HepG2 (cell line): Measurements from ENCODE around the gene TAF6. TPM values are rescaled to one million over a fixed set of nuclear protein-coding genes. Genes with fewer than 3 reads are reported as not detected.
A peak's percentile ranks its signal among the peaks of the same experiment; 100 is the strongest.

ENCODE experiments used
- ARNTL ChIP-seq: sonication (generic); formaldehyde crosslinking; IDR thresholded peaks from 2 replicates; pipeline ENCODE4 v1.4.0; 2020; ENCODE audit warnings: mild to moderate bottlenecking, missing genetic modification reagents
- ATF7-NPFF ChIP-seq: sonication (generic); formaldehyde crosslinking; IDR thresholded peaks from 2 replicates; pipeline ENCODE4 v1.8.1; 2023; ENCODE audit warnings: mild to moderate bottlenecking, low read depth, missing genetic modification reagents, moderate library complexity
- DNMT1 ChIP-seq: sonication (generic); formaldehyde crosslinking; IDR thresholded peaks from 2 replicates; pipeline ENCODE4 v1.5.1; 2020; ENCODE audit warnings: mild to moderate bottlenecking, missing genetic modification reagents
- ETV5 ChIP-seq: IDR thresholded peaks from 2 replicates; pipeline ENCODE4 v1.6.1; 2018; ENCODE audit warnings: missing biosample characterization, missing genetic modification reagents, inconsistent platforms, borderline replicate concordance
- FOXP1 ChIP-seq, 2 experiments: fragments of 450-650 bp in 1 of 2; IDR thresholded peaks; 2 replicates each; pipeline ENCODE4 v1.6.1; 2017 to 2018; ENCODE audit warnings: antibody characterized with exemption in 1 of 2
- GABPB1 ChIP-seq: IDR thresholded peaks from 2 replicates; pipeline ENCODE4 v1.6.1; 2016; ENCODE audit warnings: mild to moderate bottlenecking, missing genetic modification reagents, moderate library complexity, missing compliant biosample characterization
- MLX ChIP-seq: IDR thresholded peaks from 2 replicates; pipeline ENCODE4 v1.6.1; 2016
- NAIF1 ChIP-seq: sonication (generic); formaldehyde crosslinking; IDR thresholded peaks from 2 replicates; pipeline ENCODE4 v1.5.0; 2020; ENCODE audit warnings: mild to moderate bottlenecking, missing genetic modification reagents, borderline replicate concordance
- NCOA2 ChIP-seq: sonication (generic); formaldehyde crosslinking; IDR thresholded peaks from 2 replicates; pipeline ENCODE4 v1.8.0; 2022; ENCODE audit warnings: inconsistent platforms
- NFKB2 ChIP-seq: sonication (generic); formaldehyde crosslinking; IDR thresholded peaks from 2 replicates; pipeline ENCODE4 v1.4.0; 2020; ENCODE audit warnings: missing genetic modification reagents, borderline replicate concordance
- PHF8 ChIP-seq: sonication (generic); formaldehyde crosslinking; IDR thresholded peaks from 2 replicates; pipeline ENCODE4 v1.5.0; 2020; ENCODE audit warnings: missing genetic modification reagents
- RBAK ChIP-seq: sonication (generic); formaldehyde crosslinking; IDR thresholded peaks from 2 replicates; pipeline ENCODE4 v1.5.1; 2020; ENCODE audit warnings: mild to moderate bottlenecking, missing genetic modification reagents
- RFXAP ChIP-seq: sonication (generic); formaldehyde crosslinking; IDR thresholded peaks from 2 replicates; pipeline ENCODE4 v1.4.0; 2020; ENCODE audit warnings: missing genetic modification reagents, borderline replicate concordance
- ZBTB38 ChIP-seq: sonication (generic); formaldehyde crosslinking; IDR thresholded peaks from 2 replicates; pipeline ENCODE4 v1.5.1; 2020; ENCODE audit warnings: mild to moderate bottlenecking, missing genetic modification reagents
- ZNF329 ChIP-seq: sonication (generic); formaldehyde crosslinking; IDR thresholded peaks from 2 replicates; pipeline ENCODE4 v1.9.0; 2021; ENCODE audit warnings: low read depth, mild to moderate bottlenecking, missing genetic modification reagents
- ZNF33A ChIP-seq: sonication (generic); formaldehyde crosslinking; IDR thresholded peaks from 2 replicates; pipeline ENCODE4 v1.5.1; 2020; ENCODE audit warnings: missing genetic modification reagents, mild to moderate bottlenecking, moderate library complexity, borderline replicate concordance
- ZNF562 ChIP-seq: sonication (generic); formaldehyde crosslinking; IDR thresholded peaks from 2 replicates; pipeline ENCODE4 v1.8.0; 2022; ENCODE audit warnings: missing genetic modification reagents, borderline replicate concordance
- ZNF619 ChIP-seq: sonication (generic); formaldehyde crosslinking; IDR thresholded peaks from 2 replicates; pipeline ENCODE4 v1.4.0; 2020; ENCODE audit warnings: mild to moderate bottlenecking, missing genetic modification reagents
- ZSCAN31 ChIP-seq: sonication (generic); formaldehyde crosslinking; IDR thresholded peaks from 2 replicates; pipeline ENCODE4 v1.5.0; 2020; ENCODE audit warnings: low read depth, mild to moderate bottlenecking, missing genetic modification reagents
- polyA plus RNA-seq, 8 experiments: library from polyadenylated mRNA; depleted of rRNA in 3 of 8; stranded (reverse) in 7 of 8; unstranded in 1 of 8; fragments of >200 nt; fragmentation: Illumina TruSeq in 4 of 8; extraction: Trizol in 4 of 8; gene quantifications; 2 replicates each; pipeline versions ENCODE4 v1.2.1 to v1.2.3, GENCODE V29; 2011 to 2016; ENCODE audit warnings: low read depth in 4 of 8, missing spikeins in 1 of 8, mixed read lengths in 1 of 8; ENCODE audit not compliant: insufficient read depth in 1 of 8
- total RNA-seq, 5 experiments: library from RNA; depleted of rRNA; stranded (reverse); fragments of >200 nt; fragmentation: Illumina TruSeq; extraction: Trizol; gene quantifications; 2 replicates each; pipeline ENCODE4 v1.2.3, GENCODE V29; 2016; ENCODE audit warnings: low read depth in 1 of 5
- TF ChIP-seq, protein P1 (sequence below): sonication (generic); formaldehyde crosslinking; IDR thresholded peaks from 2 replicates; pipeline ENCODE4 v1.4.0; 2020; ENCODE audit warnings: mild to moderate bottlenecking, missing genetic modification reagents, borderline replicate concordance
- TF ChIP-seq, protein P2 (sequence below): sonication (generic); formaldehyde crosslinking; IDR thresholded peaks from 2 replicates; pipeline ENCODE4 v1.4.0; 2020; ENCODE audit warnings: mild to moderate bottlenecking, missing genetic modification reagents

TAF6 gene
- total and polyA plus RNA-seq, 2 of the 13 experiments (the other 11 are each of a cell fraction or from before 2014, with no cell fraction given): 12.9 to 18.8 TPM

DNA sequence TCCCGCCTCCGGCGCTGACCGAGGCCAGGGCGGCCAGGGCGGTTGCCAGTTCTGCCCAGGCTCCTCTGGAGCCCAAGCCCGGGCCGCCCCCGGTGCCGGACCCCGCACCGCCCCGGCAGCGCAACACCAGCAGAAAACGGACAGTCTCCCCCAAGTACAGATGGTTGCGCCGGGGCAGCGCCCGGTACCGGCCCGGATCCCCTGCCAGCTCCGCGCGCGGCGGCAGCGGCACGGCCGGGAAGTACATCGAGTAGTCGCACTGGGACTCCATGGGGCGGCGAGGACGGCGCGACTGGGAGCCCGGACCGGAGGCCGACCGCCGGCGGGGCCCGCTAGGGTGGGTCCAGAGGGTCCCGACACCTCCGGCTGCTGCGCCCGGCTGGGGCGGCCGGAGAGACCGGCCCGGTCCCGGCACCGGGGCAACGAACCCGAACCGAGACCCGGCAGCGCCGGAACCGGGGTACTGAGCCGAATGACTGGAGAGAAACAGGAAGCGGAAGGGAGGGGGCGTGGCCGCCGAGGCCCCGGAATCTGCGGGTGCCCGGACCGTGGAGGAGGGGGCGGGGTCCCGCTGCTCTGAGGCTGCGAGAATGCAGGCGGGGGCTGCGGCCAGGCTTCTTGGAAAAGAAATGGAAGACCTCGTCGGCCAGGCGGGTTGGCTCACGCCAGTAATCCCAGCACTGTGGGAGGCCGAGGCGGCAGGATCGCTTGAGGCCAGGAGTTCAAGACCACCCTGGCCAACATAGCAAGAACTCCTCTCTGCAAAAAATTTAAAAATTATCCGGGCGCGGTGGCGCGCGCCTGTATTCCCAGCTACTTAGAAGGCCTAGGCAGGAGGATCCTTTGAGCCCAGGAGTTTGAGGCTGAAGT lies 39.3 kb upstream of the TAF6 start, which contains the start of gene TRAPPC14 (continued):
- TF ChIP-seq PHF8 (CRISPR knock-in tag) (peak; percentile 83), DNMT1 (0 out of 2 replicates have a peak, but pooled peaks have one; percentile 24), ZNF329 (CRISPR knock-in tag) (no peak), ZBTB38 (CRISPR knock-in tag) (0 out of 2 replicates have a peak, but pooled peaks have one; percentile 60), ETV5 (CRISPR knock-in tag) (peak; percentile 69; the same call in 1 of the 2 replicates), NAIF1 (CRISPR knock-in tag) (no peak), MLX (no peak), ZSCAN31 (peak; percentile 35), RFXAP (CRISPR knock-in tag) (no peak), ARNTL (0 out of 2 replicates have a peak, but pooled peaks have one; percentile 10), NFKB2 (CRISPR knock-in tag) (peak; percentile 42; the same call in 1 of the 2 replicates), NCOA2 (CRISPR knock-in tag) (no peak), GABPB1 (peak; percentile 95), RBAK (CRISPR knock-in tag) (no peak), ZNF619 (CRISPR knock-in tag) (peak; percentile 38; the same call in 1 of the 2 replicates), ZNF562 (CRISPR knock-in tag) (no peak), ATF7-NPFF (peak; percentile 36; the same call in 1 of the 2 replicates), FOXP1 (IDR thresholded peaks at IDR 0.05) (no peak), FOXP1 (CRISPR knock-in tag; IDR thresholded peaks at IDR 0.05) (0 out of 2 replicates have a peak, but pooled peaks have one; percentile 9), ZNF33A (CRISPR knock-in tag) (no peak)
- TF ChIP-seq, protein P1, sequence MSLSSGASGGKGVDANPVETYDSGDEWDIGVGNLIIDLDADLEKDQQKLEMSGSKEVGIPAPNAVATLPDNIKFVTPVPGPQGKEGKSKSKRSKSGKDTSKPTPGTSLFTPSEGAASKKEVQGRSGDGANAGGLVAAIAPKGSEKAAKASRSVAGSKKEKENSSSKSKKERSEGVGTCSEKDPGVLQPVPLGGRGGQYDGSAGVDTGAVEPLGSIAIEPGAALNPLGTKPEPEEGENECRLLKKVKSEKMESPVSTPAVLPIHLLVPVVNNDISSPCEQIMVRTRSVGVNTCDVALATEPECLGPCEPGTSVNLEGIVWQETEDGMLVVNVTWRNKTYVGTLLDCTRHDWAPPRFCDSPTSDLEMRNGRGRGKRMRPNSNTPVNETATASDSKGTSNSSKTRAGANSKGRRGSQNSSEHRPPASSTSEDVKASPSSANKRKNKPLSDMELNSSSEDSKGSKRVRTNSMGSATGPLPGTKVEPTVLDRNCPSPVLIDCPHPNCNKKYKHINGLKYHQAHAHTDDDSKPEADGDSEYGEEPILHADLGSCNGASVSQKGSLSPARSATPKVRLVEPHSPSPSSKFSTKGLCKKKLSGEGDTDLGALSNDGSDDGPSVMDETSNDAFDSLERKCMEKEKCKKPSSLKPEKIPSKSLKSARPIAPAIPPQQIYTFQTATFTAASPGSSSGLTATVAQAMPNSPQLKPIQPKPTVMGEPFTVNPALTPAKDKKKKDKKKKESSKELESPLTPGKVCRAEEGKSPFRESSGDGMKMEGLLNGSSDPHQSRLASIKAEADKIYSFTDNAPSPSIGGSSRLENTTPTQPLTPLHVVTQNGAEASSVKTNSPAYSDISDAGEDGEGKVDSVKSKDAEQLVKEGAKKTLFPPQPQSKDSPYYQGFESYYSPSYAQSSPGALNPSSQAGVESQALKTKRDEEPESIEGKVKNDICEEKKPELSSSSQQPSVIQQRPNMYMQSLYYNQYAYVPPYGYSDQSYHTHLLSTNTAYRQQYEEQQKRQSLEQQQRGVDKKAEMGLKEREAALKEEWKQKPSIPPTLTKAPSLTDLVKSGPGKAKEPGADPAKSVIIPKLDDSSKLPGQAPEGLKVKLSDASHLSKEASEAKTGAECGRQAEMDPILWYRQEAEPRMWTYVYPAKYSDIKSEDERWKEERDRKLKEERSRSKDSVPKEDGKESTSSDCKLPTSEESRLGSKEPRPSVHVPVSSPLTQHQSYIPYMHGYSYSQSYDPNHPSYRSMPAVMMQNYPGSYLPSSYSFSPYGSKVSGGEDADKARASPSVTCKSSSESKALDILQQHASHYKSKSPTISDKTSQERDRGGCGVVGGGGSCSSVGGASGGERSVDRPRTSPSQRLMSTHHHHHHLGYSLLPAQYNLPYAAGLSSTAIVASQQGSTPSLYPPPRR (CRISPR knock-in tag): peak; percentile 56; the same call in 1 of the 2 replicates
- TF ChIP-seq, protein P2, sequence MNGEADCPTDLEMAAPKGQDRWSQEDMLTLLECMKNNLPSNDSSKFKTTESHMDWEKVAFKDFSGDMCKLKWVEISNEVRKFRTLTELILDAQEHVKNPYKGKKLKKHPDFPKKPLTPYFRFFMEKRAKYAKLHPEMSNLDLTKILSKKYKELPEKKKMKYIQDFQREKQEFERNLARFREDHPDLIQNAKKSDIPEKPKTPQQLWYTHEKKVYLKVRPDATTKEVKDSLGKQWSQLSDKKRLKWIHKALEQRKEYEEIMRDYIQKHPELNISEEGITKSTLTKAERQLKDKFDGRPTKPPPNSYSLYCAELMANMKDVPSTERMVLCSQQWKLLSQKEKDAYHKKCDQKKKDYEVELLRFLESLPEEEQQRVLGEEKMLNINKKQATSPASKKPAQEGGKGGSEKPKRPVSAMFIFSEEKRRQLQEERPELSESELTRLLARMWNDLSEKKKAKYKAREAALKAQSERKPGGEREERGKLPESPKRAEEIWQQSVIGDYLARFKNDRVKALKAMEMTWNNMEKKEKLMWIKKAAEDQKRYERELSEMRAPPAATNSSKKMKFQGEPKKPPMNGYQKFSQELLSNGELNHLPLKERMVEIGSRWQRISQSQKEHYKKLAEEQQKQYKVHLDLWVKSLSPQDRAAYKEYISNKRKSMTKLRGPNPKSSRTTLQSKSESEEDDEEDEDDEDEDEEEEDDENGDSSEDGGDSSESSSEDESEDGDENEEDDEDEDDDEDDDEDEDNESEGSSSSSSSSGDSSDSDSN (CRISPR knock-in tag): peak; percentile 56; the same call in 1 of the 2 replicates
